GM19023 (cell line): Measurements from ENCODE around the gene PCDH9.

Source experiments
- ATAC-seq: cut with Tn5 transposase; IDR thresholded peaks from one replicate; pipeline ENCODE4 v1.9.1; 2021; ENCODE audit warnings: mild to moderate bottlenecking, moderate library complexity; ENCODE audit not compliant: unreplicated experiment

PCDH9 gene

GRCh38 chr13:67167420-67167819 is 62.7 kb downstream of the PCDH9 start:
- no peak for ATAC-seq

GRCh38 chr13:67161176-67161575 is 69.0 kb downstream of the PCDH9 start:
- ATAC-seq: no peak

GRCh38 chr13:67158903-67159302 is 71.2 kb downstream of the PCDH9 start:
- ATAC-seq: no peak

DNA sequence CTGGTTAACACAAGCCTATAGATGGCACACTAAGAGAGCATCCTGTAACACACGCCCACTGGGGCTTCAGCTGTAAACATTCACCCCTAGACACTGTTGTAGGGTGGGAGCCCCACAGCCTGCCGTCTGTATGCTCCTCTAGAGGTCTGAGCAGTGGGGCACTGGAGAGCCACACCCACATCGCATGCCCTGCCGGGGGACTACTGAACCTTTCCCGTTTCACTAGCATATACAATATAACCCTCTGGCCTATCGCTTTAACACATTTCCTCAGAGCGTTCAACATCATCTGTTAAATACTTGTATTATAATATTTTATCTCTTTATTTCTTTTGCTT is 73.4 kb downstream of the PCDH9 start:
- ATAC-seq: no peak

- no peak for ATAC-seq
Observed at GRCh38 chr13:67155898-67156722, 74.0 kb downstream of the PCDH9 start.

DNA sequence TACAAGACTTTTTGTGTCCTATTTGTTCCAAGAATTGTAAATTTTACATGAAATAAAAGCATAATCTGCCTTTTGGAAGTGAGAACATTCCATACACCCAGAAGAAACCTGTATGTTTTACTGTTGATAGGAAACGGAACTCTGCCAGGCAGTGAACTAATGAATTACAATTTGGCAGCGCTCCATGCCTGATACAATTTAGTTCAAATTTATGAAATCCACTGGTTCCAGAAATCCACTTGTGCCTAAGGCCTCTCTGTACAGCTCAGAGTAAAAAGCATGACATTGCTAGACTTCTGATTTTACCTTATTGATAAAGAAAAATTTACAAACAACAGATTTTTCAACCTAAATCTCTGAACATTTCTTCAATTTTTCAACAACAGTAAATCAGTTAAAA is 78.1 kb downstream of the PCDH9 start:
- no peak for ATAC-seq

GRCh38 chr13:67151652-67152051 is 78.5 kb downstream of the PCDH9 start:
- no peak for ATAC-seq

DNA sequence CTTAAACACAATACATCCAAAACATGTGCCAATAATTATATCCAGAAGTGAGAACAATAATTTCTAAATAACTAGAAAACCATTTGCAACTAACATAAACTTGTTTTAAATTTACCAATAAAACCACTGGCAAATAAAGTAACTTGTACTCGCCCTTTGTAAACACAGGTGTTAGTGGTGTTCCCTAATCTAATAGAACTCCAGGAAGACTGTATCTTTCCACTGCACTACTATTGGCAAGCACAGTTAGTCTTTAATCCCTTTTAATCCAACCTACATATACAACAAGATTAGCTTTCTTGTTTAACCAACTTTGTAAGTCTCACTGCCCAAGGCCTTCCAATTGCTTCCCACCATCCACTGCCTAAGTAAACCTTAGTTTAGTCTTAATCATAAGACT is 79.5 kb downstream of the PCDH9 start:
- no peak for ATAC-seq

DNA sequence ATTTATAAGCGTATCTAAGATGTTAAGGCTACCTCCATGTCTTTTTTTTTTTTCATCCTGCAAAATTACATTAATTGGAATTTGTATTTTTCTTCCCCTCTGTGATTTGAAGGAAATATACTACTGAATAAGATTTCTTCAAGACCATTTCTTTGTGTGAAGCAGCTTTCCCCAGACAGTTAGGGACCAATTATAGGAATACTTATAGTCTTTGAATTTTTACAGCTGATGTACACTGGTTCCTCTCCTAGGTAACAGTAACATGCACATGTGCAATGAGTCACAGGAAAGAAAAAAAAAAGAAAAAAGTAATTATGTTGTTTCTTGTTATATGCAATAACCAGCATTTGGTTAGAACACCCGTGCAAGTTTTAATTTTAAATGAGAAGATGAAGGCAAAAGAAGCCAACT is 82.0 kb downstream of the PCDH9 start:
- ATAC-seq: no peak

GRCh38 chr13:67147342-67148133 is 82.6 kb downstream of the PCDH9 start:
- ATAC-seq: no peak

DNA sequence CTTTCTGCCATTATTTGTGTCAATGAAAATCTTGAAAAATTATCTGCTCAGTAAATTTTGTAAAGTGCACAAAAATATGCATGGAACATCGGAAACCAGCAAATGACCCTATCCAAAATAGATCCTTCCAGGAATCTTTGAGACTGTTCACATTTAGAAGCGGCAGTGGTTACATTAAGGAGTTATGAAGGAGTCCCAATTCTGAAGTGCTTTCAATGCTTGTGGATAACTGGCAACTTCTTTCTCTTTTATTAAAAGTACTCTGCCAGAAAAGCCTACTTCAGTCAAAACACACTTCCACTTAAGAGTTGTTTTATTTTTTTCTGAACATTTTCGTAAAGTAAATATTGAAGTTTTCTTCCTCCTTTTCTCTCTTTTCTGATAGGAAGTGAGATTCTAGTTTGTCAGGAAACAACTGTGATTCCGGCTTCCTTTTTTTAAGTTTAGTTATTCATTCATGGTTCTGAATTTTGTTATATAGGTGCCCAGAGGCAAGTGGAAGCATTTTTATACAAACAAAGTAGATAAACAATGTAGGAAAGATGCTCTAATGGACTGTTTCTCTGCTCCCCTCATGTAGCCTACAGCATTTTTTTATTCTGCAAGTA is 83.5 kb downstream of the PCDH9 start:
- no peak for ATAC-seq

DNA sequence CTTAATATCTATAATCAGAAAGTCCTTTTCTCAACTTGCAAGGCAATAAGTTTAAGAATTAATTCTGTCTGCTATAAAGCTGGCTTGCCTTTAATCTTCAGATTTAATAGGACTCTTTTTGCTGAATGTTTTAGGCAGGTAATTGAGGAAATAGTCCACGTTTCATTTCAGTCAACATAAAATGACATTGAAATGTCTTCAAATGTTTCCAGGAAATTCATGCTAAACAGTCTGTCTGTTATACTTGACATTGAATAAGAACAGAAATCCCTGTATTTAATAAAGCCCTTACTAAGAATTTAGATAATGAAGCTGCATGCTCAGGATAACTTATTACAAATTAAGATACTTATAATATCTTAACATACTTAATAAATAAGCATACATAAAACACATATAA is 84.2 kb downstream of the PCDH9 start:
- no peak for ATAC-seq

GRCh38 chr13:67143544-67144115 is 86.5 kb downstream of the PCDH9 start:
- no peak for ATAC-seq

DNA sequence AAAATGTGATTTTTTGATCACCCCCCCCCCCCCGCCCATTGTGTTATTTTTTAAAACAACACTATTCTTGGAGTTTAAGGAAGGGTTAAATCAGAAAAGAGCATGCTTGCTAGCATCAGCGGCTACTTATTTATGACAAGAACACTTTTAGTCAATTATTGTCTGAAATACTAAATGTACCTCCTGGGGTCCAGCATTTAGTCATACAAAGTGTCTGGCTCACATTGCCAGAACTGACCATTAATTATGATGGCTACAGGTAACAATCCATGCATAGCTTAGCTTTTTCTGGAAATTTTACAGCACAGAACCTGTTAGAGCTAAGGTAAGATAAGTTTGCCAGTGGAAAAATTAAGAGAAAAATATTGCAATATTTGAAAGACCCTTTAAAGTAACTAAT is 90.1 kb downstream of the PCDH9 start:
- ATAC-seq: no peak

DNA sequence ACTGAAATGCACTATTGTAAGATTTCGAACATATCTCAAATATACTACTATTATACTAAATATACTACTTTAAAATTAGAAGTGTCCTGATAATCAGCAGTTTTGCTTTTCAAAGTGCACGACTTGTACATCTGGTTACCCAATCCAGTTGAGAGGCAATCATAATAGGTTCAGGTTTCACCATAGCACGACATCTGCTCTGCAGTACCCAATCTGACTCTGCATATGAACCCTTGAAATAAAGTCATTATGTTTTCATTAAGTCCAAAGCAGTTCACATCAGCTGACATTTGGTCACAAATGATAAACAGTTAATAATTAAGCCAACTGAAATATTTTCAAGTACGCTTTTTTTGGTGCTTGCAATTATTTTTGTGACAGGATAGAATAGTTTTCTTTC is 90.6 kb downstream of the PCDH9 start:
- no peak for ATAC-seq

- no peak for ATAC-seq
Observed at GRCh38 chr13:67138970-67139369, 91.2 kb downstream of the PCDH9 start.

- ATAC-seq: no peak
Observed at GRCh38 chr13:67137044-67137735, 92.9 kb downstream of the PCDH9 start.

DNA sequence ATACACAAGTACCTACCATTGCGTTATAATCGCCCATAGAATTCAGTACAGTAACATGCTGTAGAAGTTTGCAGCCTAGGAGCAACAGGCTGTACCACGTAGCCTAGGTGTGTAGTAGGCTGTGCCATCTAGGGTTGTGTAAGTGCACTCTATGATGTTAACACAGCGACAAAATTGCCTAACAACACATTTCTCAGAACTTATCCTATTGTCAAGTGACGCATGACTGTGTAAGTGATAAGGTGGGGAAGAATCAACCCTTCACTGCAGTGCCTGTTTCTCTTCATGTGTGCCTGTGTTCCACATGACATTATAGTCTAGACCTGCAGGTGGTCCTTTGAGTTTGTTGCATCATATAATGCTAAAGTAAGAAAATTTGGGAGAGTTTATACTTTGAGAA is 94.0 kb downstream of the PCDH9 start:
- ATAC-seq: no peak

DNA sequence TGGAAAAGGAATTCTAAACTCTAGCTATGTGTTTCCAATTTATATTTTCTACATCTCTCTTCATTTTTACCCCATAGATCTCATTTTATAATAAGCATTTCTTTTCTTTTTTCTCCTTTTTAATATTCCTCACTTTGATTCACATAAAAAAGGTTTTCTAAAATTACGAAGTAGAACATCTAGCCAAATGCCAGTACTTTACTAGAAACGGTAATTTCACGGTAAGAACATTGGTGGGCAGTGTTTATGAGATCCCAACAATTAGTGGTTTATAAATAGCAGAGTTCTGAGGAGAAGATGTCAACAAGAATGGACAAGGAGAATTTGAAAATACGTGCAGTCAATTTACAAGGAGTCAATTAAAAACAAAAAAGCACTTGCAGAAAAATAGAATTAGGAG is 94.8 kb downstream of the PCDH9 start:
- no peak for ATAC-seq

GRCh38 chr13:67134417-67135129 is 95.6 kb downstream of the PCDH9 start:
- no peak for ATAC-seq
